Caki2 (cell line): ENCODE results near the gene CYP4F2. TPM values are rescaled to one million over a fixed set of nuclear protein-coding genes. Genes with fewer than 3 reads are reported as not detected.
"Not testable (repeated sequence)": the region's sequence is repeated elsewhere in the genome, so short reads cannot be mapped to it uniquely, and the experiment has no call there.

Experiments
- DNase-seq: peaks from one replicate; pipeline ENCODE4 v3.0.0-alpha.2; 2015; ENCODE audit warnings: low read depth
- in situ Hi-C: cut with HindIII; loops from 2 replicates; pipeline ENCODE4 v1.10.0; 2016; ENCODE audit warnings: low sequenced_read_pairs, low pct_unique_long_range_greater_than_20kb, mixed read lengths
- total RNA-seq: library from RNA; depleted of rRNA; stranded (reverse); fragments of >200 nt; shearing (Covaris generic); gene quantifications from 2 replicates; pipeline ENCODE4 v1.2.3, GENCODE V29; 2014; ENCODE audit warnings: low replicate concordance; rRNA removed

CYP4F2 gene, protein sequence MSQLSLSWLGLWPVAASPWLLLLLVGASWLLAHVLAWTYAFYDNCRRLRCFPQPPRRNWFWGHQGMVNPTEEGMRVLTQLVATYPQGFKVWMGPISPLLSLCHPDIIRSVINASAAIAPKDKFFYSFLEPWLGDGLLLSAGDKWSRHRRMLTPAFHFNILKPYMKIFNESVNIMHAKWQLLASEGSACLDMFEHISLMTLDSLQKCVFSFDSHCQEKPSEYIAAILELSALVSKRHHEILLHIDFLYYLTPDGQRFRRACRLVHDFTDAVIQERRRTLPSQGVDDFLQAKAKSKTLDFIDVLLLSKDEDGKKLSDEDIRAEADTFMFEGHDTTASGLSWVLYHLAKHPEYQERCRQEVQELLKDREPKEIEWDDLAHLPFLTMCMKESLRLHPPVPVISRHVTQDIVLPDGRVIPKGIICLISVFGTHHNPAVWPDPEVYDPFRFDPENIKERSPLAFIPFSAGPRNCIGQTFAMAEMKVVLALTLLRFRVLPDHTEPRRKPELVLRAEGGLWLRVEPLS
- total RNA-seq: not detected in 2 replicates

DNA sequence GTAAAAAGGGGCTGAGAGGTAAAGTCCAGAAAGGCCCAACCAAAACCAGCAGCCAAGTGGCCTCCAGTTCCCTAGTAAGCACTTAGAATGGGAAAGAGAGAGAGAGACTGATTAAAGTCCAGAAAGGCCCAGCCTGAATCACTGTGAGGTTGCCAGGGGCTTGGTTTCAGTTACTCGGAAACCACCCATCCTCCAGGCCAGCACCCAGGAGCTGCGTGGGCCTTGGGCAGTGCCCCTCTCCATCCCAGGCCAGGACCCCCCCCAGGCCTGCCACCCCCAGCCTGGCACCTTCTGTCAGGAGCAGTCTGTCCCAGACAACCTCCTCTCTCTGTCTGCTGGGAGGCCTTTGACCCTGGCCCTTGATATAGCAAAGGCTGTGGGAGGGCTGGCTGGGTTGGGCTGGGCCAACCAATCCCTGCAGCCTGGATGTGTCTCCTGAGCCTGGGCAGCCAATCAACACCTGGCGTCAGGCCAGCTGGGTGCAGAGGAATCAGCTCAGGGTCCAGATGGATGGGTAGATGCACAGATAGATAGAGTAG lies at the start of gene CYP4F2:
TSS of gene CYP4F2 (minus strand) at position 337 of the 539 bp plus-strand sequence. CDS start 463 bp downstream, outside the sequence.
- in situ Hi-C loops: no loop called here
- no peak for DNase-seq

DNA sequence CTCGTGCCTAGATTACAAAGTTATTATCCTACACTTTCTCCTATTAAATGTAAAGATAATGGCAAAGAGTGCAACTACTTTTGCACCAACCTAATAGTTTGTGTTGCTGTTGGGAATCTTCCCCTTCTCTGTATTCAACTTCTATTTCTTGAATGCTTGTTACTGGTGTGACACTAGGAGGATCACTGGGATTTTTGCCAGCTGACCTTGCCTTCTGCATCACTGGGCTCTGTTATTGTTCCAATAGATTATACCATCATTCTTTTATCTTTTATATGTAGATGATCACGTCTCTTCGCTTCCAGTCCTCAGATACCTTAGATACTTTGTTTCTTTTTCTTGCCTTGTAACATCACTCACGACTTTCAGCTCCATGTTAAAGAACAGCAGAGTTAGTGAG lies 47.4 kb upstream of the CYP4F2 start:
- DNase-seq: no peak
- in situ Hi-C loops: no loop called here

DNA sequence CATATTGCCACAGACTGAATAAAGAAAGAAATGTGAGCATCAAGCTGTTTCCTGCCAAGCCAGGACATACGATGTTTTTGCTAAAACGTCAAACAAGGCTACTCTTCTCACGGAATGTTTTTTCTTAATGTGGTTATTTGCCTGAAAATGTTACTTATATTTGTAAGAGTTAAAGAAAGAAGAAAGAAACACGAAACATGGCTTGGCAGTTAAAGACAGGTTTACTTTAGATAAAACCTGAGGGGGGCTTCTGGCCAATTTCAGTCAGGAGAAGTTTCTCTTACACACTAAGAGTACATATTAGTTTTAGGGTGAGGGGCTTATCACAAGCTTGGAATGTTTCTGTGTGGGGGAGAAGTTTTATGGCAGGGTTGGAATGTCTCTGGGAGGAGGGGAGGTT lies 46.5 kb upstream of the CYP4F2 start:
- no peak for DNase-seq

GRCh38 chr19:15937771-15938170 lies 39.9 kb upstream of the CYP4F2 start:
- DNase-seq: no peak
- in situ Hi-C loops: no loop called here

More for the DNA sequence above, 46.5 kb upstream of the CYP4F2 start:
- in situ Hi-C loops: no loop called here

DNA sequence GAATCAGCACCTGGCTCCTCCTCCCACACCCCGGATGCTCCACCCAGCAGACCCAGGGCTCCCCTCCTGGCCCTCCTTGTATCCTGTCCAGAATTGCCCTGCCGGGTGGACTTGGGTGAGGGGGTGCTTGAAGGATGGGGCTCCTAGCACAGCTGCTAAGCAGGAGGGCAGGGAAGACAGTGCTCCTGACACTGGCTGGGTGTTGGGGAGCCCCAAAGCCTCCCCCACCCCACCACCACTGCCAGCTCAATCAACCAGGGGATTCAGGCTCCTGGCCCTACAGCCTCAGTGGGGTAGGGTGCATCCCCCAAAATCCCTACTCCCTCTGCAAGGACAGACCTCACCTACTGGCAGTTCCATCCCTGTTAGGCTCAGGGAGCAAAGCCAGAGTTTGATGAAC lies 39.1 kb upstream of the CYP4F2 start:
- in situ Hi-C loops: no loop called here
- DNase-seq: no peak

GRCh38 chr19:15936173-15936572 lies 38.3 kb upstream of the CYP4F2 start:
- in situ Hi-C loops: no loop called here
- no peak for DNase-seq

- in situ Hi-C loops: no loop called here
- no peak for DNase-seq
These were observed 37.4 kb upstream of the CYP4F2 start for GRCh38 chr19:15935167-15935702.

GRCh38 chr19:15934332-15935078 lies 36.6 kb upstream of the CYP4F2 start, which contains the start of gene CYP4F11:
Gene CYP4F11, minus strand, starts transcription at chr19:15934529. Its CDS starts 121 bp downstream, at chr19:15934408.
- peak; percentile 99 for DNase-seq

DNA sequence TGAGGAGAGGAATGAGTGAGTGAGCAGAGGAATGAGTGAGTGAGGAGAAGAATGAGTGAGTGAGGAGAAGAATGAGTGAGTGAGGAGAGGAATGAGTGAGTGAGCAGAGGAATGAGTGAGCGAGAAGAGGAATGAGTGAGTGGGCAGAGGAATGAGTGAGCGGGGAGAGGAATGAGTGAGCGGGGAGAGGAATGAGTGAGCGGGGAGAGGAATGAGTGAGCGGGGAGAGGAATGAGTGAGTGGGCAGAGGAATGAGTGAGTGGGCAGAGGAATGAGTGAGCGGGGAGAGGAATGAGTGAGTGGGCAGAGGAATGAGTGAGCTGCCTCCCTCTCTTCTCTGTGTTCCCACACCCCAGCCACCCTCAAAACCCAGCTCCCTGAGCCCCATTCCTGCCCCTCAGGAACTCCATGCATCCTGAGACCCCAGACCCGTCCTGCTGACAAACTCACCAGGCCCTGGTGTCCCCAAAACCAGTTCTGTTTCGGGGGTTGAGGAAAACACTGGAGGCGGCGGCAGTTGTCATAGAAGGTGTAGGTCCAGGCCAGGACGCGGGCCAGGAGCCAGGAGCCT lies 36.0 kb upstream of the CYP4F2 start:
- in situ Hi-C loops, DNase-seq: not testable (repeated sequence)

More at GRCh38 chr19:15934332-15935078, 36.6 kb upstream of the CYP4F2 start, which contains the start of gene CYP4F11:
- in situ Hi-C loops: no loop called here

DNA sequence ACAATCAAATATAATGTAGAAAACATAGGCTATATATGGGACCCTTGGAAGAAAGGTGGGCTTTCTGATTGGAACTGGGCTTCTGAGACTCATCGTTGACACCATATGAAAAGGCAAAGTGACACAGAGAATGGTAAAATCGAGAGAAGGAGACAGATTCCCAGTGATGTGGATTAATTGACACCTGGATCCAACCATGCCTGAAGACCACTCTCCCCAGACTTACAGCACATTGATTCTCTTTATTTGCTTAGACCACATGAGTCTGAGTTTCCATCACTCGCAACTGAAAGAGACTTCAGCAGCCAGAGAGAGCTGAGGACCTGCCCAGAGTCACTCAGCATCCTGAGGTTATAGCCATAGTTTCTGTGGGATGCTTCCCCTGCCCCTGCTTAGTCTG lies 30.4 kb upstream of the CYP4F2 start:
- in situ Hi-C loops: no loop called here
- DNase-seq: no peak

DNA sequence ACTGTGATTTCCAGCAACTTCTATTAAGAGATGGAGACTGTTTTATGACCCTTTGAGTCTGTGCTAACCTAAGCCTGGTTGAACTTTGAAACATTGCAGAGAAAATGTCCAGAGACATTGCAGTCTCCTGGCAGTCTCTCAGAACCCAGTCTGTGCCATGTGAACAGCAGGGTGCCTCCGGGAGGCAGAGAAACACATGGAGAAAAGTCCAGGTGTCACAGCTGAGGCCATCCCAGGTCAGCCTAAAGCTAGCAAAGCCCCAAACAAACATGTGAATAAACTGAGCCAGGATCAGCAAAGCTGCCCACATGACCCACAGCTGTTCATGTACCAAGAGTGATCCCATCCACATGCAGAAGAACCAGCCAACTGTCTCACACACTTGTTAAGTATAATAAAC lies 28.6 kb upstream of the CYP4F2 start:
- in situ Hi-C loops: no loop called here
- no peak for DNase-seq

- DNase-seq: no peak
- in situ Hi-C loops: no loop called here
These were observed 25.8 kb upstream of the CYP4F2 start for GRCh38 chr19:15923702-15924101.

DNA sequence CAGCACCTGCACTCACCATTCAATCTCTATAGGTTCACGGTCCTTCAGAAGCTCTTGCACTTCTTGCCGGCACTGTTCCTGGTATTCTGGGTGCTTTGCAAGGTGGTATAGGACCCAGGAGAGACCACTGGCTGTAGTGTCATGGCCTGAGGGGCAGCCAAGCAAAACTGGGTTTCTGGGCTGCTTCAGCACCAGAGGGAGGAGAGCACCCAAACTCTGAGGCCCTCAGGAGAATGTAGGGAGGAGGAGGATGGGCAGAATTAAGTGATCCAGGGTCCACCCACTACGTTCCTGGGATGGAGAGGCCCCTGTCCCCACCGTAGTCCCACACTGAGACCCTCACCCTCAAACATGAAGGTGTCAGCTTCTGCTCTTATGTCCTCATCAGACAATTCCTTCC lies 24.1 kb upstream of the CYP4F2 start:
- in situ Hi-C loops: no loop called here
- no peak for DNase-seq

DNA sequence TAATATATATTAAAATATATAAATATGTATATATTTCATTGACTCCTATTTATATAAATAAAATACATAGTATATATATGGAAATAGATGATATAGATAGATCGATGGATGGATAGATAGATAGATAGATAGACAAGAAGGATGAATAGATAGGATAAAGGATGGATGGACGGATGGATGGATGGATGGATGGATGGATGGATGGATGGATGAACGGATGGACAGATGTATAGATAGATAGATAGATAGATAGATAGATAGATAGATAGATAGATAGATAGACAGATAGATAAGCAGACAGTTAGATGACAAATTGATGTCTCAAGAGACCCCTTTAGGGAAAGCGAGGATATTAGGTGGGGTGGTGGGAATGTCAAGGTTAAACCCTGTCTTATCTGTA lies 21.4 kb upstream of the CYP4F2 start:
- no peak for DNase-seq
- in situ Hi-C loops: no loop called here

- in situ Hi-C loops: no loop called here
- no peak for DNase-seq
These were observed 17.2 kb upstream of the CYP4F2 start for GRCh38 chr19:15915109-15915508.

DNA sequence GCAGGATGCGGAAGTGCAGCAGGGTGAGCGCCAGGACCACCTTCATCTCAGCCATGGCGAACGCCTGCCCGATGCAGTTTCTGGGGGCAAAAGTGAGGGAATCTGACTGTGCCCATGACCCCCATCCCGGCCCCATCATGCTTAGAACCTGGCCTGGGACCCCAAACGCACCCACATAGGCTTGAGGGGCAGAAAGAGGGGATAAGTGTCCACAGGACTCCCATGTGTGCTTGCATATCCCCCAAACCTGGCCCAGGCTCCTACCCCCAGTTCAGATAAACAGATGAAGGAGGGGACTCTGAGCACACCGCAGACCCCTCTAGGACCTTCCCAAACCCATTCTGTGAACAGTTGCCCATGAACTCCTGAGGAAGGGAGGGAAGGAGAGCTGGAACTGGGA lies 16.0 kb upstream of the CYP4F2 start:
- in situ Hi-C loops: no loop called here
- DNase-seq: no peak

GRCh38 chr19:15913384-15913783 lies 15.5 kb upstream of the CYP4F2 start:
- no peak for DNase-seq
- in situ Hi-C loops: no loop called here

DNA sequence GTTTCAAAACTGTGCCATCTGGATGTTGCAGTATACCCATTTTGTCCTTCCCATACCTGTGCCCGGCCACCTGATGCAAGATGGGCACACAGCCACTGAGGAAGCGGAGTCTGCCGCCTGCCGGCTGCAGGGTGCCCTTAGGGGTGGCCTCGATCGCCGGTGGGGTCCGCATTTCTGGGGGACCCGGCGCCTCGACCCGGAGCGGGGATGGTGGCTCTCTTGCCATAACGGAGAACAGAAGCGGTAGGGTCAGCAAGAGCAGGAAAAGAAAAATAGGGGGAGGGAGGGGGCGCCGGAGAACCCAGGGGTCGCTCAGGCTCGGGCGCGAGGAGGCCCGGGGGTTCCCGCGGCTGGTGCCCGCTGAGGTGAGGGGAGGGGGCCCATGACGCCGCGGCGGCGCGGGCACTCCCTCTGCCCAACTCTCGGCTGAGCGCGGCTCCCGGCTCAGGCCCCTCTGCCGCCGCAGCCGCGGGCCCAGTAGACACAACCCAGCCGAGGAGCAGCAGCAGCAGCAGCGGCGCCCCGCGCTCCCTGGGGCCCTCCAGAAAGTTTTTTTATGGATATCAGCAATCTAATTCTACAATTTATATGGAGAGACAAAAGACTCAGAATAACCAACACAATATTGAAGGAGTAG lies 13.8 kb upstream of the CYP4F2 start:
- no peak for DNase-seq
- in situ Hi-C loops: no loop called here
